HG03565 (cell line): Measurements from ENCODE around the gene BCAP29.

ENCODE experiments used
- ATAC-seq: cut with Tn5 transposase; IDR thresholded peaks from one replicate; pipeline ENCODE4 v1.9.1; 2021; ENCODE audit warnings: mild to moderate bottlenecking, moderate library complexity; ENCODE audit not compliant: unreplicated experiment

The BCAP29 gene

GRCh38 chr7:107581387-107582013 is 1.5 kb downstream of the BCAP29 start:
- ATAC-seq: no peak

- ATAC-seq: no peak
Measured at GRCh38 chr7:107582875-107583274, 2.8 kb downstream of the BCAP29 start.

GRCh38 chr7:107584716-107585115 is 4.7 kb downstream of the BCAP29 start:
- ATAC-seq: no peak

GRCh38 chr7:107588529-107589130 is 8.6 kb downstream of the BCAP29 start:
- no peak for ATAC-seq

GRCh38 chr7:107591421-107591820 is 11.4 kb downstream of the BCAP29 start:
- no peak for ATAC-seq

- no peak for ATAC-seq
Measured at GRCh38 chr7:107592361-107593024, 12.4 kb downstream of the BCAP29 start.

GRCh38 chr7:107593025-107593410 is 13.0 kb downstream of the BCAP29 start:
- ATAC-seq: no peak

GRCh38 chr7:107594961-107595737 is 15.1 kb downstream of the BCAP29 start:
- no peak for ATAC-seq

- no peak for ATAC-seq
Measured at GRCh38 chr7:107596881-107597581, 17.0 kb downstream of the BCAP29 start.

- ATAC-seq: no peak
Measured at GRCh38 chr7:107597582-107597916, 17.5 kb downstream of the BCAP29 start.

- ATAC-seq: no peak
Measured at GRCh38 chr7:107597953-107598352, 17.9 kb downstream of the BCAP29 start.

GRCh38 chr7:107599262-107599661 is 19.2 kb downstream of the BCAP29 start:
- ATAC-seq: no peak

GRCh38 chr7:107600816-107601215 is 20.8 kb downstream of the BCAP29 start:
- no peak for ATAC-seq

GRCh38 chr7:107605218-107605815 is 25.3 kb downstream of the BCAP29 start:
- no peak for ATAC-seq

- ATAC-seq: no peak
Measured at GRCh38 chr7:107606303-107606702, 26.3 kb downstream of the BCAP29 start.

- ATAC-seq: no peak
Measured at GRCh38 chr7:107609811-107610261, 29.8 kb downstream of the BCAP29 start.

GRCh38 chr7:107610323-107610722 is 30.3 kb downstream of the BCAP29 start:
- no peak for ATAC-seq

- ATAC-seq: no peak
Measured at GRCh38 chr7:107613439-107613838, 33.4 kb downstream of the BCAP29 start.

- no peak for ATAC-seq
Measured at GRCh38 chr7:107613948-107614347, 33.9 kb downstream of the BCAP29 start.

GRCh38 chr7:107614425-107614824 is 34.4 kb downstream of the BCAP29 start:
- no peak for ATAC-seq
